Erythroblast (primary cell): ENCODE results near the gene COL9A3.

Source experiments
- GATA1 ChIP-seq: IDR thresholded peaks from 2 replicates; pipeline ENCODE4 v1.6.1; 2011; ENCODE audit warnings: low read depth, mild to moderate bottlenecking, control low read depth, low read length, moderate library complexity
- POLR2A ChIP-seq: IDR thresholded peaks from 2 replicates; pipeline ENCODE4 v1.6.1; 2011; ENCODE audit warnings: mild to moderate bottlenecking, low read length

DNA sequence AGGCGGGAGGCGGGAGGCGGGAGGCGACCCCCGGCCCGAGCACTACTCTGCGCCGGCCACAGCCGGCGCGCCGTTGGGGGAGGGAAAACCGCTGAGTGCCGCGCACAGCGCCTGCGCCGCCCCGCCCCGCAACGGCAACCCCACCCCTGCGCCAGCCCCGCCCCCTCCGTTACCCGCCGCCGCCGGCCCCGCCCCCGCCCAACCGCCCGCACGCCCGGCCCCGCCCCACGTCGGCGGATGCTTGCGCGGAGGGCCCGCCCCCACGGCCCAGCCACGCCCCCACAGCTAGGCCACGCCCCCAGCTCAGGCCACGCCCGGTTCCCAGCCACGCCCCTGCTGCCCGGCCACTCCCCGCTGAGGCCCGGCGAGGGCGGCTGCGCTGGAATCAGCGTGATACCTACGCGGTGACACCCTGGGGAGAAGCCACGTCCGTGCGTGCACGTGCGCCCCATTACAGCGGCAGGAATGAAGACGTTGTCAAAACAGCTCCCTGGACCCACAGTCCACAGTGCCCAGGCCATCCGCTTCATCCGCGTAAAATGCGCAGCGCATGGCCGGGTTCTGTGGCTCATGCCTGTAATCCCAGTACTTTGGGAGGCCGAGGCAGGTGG, 45.0 kb downstream of the COL9A3 start, which contains the start of gene TCFL5:
- TF ChIP-seq POLR2A: no peak
- no peak for TF ChIP-seq GATA1
